ENCODE measurements around the gene GPR45.

DNA sequence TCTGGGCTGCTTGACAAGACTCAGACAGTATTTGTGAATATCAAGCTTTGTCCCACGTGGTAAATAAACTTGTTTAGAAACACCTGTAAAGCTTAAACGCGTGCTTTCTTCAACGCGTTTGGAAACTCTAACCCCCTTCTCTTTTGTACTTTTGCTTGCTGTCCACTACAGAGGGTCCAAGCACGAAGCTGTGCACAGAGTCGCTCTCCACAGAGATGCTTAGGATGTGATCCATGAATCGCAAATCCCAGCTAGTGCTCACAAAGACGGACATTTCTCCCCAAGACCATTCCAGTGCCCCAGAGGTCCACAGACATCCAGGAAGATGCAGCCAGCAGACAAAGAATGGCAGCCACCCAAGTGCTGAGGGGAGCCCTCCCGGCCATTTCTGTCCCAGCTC, at the start of gene GPR45:
- TF ChIP-seq MXI1 (conservative IDR thresholded peaks at IDR 0.05; ENCODE audit: poor library complexity, severe bottlenecking) = no peak
- TF ChIP-seq EZH2 (IDR thresholded peaks at IDR 0.05; ENCODE audit: borderline replicate concordance, insufficient read depth, low read length, poor library complexity, severe bottlenecking) = no peak
- TF ChIP-seq SMC3 (conservative IDR thresholded peaks at IDR 0.05; ENCODE audit: poor library complexity) = no peak
- TF ChIP-seq, protein P1, sequence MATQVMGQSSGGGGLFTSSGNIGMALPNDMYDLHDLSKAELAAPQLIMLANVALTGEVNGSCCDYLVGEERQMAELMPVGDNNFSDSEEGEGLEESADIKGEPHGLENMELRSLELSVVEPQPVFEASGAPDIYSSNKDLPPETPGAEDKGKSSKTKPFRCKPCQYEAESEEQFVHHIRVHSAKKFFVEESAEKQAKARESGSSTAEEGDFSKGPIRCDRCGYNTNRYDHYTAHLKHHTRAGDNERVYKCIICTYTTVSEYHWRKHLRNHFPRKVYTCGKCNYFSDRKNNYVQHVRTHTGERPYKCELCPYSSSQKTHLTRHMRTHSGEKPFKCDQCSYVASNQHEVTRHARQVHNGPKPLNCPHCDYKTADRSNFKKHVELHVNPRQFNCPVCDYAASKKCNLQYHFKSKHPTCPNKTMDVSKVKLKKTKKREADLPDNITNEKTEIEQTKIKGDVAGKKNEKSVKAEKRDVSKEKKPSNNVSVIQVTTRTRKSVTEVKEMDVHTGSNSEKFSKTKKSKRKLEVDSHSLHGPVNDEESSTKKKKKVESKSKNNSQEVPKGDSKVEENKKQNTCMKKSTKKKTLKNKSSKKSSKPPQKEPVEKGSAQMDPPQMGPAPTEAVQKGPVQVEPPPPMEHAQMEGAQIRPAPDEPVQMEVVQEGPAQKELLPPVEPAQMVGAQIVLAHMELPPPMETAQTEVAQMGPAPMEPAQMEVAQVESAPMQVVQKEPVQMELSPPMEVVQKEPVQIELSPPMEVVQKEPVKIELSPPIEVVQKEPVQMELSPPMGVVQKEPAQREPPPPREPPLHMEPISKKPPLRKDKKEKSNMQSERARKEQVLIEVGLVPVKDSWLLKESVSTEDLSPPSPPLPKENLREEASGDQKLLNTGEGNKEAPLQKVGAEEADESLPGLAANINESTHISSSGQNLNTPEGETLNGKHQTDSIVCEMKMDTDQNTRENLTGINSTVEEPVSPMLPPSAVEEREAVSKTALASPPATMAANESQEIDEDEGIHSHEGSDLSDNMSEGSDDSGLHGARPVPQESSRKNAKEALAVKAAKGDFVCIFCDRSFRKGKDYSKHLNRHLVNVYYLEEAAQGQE (IDR thresholded peaks at IDR 0.05; ENCODE audit: borderline replicate concordance) = no peak
- no peak for TF ChIP-seq POLR2AphosphoS5 (IDR thresholded peaks at IDR 0.05)
